GM19324 (cell line): ENCODE measurements around the gene LRP1B.
"Not testable (repeated sequence)": the region's sequence is repeated elsewhere in the genome, so short reads cannot be mapped to it uniquely, and the experiment has no call there.

Experiments
- ATAC-seq: cut with Tn5 transposase; IDR thresholded peaks from one replicate; pipeline ENCODE4 v1.9.1; 2021; ENCODE audit warnings: mild to moderate bottlenecking, moderate library complexity; ENCODE audit not compliant: unreplicated experiment, low FRiP score

The LRP1B gene

GRCh38 chr2:142112757-142113221 is 18.0 kb downstream of the LRP1B start:
- ATAC-seq, result no peak

DNA sequence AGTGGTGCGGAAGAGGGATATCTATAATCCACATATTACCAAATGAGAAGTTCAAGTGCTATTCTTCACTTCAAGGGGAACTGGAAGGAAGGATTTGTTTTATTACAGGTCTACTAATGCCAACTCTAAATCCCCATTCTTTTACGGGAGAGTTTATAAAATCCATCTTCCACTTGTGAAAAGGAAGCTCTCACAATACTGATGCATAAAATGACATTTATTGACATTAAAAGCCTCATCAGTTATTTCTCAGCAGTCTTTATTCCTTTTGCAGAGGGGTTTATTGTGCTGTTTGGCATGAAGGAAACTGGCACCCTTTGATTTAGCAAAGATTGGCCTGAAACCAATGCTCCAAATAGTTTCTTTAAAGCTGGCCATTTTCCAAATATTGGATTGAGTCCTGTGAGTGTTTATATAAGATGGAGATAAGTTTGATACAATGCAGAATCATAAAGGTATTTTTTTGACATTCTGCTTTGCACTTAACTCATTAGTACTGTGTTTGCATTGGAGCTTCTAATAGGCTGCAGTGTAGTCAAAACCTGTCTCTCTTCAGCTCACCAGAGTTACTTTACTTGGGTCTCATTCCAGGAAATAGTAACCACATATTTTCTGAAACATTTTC is 26.6 kb downstream of the LRP1B start:
- ATAC-seq, result no peak

GRCh38 chr2:142100970-142101369 is 29.8 kb downstream of the LRP1B start:
- no peak for ATAC-seq

GRCh38 chr2:142100139-142100873 is 30.5 kb downstream of the LRP1B start:
- no peak for ATAC-seq

- no peak for ATAC-seq
These were observed 33.1 kb downstream of the LRP1B start for GRCh38 chr2:142097711-142098110.

- ATAC-seq, result no peak
These were observed 35.2 kb downstream of the LRP1B start for GRCh38 chr2:142095647-142096046.

DNA sequence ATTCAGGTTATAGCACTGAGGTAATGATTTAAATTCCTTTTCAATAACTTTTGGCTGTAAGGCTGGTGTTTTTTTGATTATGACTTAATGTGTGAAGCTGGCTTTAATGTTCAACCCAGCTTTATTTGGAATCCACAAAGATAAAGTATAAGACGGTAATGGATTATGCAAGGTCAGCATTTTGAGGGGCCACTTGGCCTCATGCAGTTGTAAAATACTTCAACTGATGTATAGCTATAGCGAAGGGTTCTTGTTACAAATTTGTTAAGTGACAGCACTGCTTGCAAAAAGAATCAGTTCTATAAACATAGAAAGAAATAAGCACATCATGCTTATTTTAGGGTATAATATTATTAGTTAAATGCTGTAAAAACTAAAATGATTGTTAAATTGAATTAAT is 36.6 kb downstream of the LRP1B start:
- ATAC-seq, result no peak

DNA sequence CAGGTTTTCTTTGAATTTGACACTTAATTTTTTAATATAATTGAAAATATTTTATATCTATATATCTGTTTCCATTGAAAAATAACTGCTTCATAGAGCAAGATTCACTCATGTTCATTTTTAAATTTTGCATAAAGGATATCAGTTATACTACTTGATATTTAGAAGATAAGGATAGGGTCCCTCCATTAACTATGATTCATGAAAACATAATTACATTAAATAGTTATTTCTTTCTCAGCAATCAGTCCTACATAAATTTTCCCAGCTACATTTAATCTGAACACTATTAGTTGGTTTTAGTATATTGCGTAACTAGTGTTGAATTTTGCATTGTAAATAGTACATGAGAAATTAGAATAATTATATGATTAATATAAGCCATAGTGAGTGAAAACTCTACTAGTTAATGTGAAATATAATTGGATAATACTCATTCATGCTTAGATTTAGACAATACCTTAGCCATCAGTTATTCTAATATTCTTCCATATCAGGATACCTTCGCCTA is 42.7 kb downstream of the LRP1B start:
- no peak for ATAC-seq

GRCh38 chr2:142087585-142087984 is 43.2 kb downstream of the LRP1B start:
- ATAC-seq, result not testable (repeated sequence)

- ATAC-seq, result no peak
These were observed 48.4 kb downstream of the LRP1B start for GRCh38 chr2:142082368-142082767.

DNA sequence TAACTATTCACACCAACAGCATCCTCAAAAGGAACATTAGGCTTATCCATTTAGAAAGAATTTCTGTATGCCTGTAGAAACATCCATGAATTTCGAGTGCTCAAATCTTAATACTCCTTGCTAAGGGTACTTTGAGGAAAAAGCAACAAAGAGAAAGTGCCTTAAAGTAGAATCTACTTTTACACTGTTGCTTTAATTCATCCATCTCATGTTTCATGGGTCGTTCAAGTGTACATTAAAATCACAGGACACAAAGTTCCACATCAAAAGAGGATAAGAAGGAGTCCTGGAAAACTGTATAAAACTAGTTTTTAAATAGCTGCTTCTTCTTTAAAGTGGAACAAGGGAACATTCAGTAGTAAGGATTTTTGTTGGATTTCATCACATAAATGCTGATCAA is 54.5 kb downstream of the LRP1B start:
- ATAC-seq, result no peak

DNA sequence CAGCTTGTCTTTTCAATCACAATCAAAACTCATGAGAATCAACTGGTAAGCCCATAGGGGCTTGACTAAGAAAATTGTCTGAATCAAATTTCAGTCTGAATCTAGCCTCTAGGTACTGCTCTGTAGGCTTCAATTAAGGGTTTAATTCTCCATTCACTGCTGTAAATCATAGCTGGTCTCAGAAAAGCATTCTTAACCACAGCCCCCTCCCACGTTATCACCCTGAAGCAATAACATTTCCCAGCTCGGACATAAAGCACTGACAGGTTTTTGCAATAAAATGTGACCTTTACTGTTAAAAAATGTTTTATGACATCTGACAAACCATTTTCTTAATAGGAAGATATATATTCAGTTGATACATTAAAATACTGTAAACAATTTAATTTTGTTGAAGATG is 55.0 kb downstream of the LRP1B start:
- ATAC-seq, result no peak

DNA sequence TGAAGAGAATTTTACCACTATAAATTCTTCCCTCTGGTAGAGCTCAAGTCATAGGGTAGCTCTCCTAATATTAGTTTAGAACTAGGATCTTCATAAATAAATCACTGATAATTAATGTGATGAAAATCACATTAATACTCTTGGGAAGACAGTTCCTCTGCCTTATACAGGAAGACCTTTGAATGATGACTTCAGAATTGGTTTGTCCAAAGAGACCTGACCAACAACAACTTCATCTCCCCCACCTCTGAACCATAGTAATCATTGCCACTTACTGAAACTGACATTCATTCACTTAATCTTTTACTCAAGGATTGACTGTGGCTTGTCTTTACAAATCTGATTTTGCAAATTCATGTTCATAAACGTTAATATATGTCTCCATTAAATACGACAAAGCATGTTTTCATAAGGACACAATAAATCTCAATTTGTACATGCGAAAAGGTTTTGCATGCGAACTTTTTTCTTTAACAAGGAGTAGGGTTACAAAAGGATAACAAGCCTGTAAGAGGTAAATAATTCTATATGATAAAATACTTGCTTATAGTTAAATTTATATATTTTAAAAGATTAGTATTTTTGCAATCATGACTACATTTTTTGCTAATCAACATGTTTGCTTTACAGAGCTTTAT is 61.4 kb downstream of the LRP1B start:
- no peak for ATAC-seq

DNA sequence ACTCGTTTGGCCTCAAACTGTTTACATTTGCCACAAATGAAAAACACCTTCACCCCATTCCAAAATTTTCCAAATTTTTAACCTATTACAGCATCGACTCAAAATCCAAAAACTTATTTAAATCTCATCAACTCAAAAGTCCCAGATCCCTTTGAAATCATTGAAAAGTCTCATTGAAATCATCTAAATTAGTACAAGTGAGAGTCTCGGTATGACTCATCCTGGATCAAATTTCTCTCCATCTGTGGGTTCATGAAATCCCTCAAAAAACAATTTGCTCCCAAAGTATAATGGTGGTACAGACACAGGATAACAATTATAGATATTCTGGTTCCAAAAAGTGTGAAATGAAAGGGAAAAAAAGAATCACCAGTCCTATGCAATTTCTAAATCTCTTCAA is 65.1 kb downstream of the LRP1B start:
- no peak for ATAC-seq

DNA sequence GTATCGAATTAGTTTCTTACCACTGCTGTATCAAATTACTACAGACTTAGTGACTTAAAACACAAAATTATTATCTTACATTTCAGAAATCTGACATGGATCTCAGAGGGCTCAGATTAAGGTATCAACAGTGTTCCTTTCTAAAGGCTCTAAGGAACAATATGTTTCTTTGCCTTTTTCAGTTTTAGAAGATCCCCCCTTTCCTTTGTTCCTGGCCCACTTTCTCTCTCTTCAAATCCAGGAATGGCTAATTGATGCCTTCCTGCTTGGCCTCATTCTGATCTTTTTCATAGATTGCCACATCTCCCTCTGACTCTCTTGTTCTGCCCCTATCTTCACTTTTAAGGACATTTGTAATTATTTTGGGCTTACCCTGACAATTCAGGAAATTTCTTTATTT is 65.7 kb downstream of the LRP1B start:
- ATAC-seq, result no peak

DNA sequence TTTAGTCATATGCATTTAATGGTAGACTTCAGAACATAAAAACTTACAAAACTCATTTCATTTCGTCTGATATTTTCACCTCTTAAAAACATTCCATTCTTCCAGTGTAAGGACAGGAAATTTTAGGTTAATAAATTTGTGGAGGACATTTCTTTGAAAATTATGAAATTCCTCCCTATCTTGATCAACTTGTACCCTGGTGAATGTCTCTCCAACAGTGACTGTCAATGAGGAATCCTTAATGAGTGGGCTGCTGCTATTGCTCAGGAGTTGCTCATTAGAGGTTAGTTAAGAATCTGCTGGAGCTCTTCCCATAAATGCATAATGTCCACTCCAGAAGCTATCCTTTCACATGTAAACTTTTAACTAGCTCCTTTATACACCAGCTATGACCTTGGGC is 69.1 kb downstream of the LRP1B start:
- no peak for ATAC-seq

- ATAC-seq, result no peak
These were observed 72.7 kb downstream of the LRP1B start for GRCh38 chr2:142058149-142058548.

- ATAC-seq, result no peak
These were observed 74.0 kb downstream of the LRP1B start for GRCh38 chr2:142056784-142057183.

DNA sequence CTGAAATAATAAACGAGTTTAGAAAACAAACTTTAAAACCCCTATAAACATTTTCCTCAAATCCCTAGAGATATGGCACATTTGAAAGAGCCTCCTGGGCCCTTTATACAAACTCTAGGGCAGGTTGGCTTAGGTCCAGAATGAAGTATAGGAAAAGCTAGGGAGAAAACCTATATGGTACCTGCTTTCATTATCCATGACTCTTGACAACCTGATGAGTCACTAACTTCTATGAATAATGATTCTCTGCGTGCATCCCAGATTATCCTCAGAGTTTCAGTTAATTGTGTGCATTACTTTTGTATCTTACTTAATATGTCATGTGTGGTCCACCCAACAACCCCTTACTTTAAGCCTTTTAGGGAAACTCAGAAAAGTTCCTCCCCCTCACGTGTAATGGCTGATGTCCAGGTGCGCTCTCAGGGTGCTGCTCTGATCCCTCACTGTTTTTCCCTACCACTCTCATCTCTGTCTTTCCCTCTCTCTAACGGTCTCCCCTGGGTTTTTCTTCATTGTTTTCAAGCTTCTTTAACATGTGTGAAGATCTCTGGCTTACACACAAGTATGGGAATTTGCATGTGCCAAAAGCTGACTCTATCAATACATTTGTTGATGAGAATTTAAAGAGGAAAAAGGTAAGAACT is 78.5 kb downstream of the LRP1B start:
- ATAC-seq, result no peak

- ATAC-seq, result no peak
These were observed 82.2 kb downstream of the LRP1B start for GRCh38 chr2:142048581-142048980.

GRCh38 chr2:142045641-142046040 is 85.2 kb downstream of the LRP1B start:
- ATAC-seq, result no peak
